Stromal cell of bone marrow (primary cell): ENCODE results near the gene GRM2.
A peak's percentile ranks its signal among the peaks of the same experiment; 100 is the strongest.

Source experiments
- DNase-seq: peaks from one replicate; pipeline ENCODE4 v3.0.0-alpha.2; 2012; ENCODE audit warnings: low read depth

The GRM2 gene

DNA sequence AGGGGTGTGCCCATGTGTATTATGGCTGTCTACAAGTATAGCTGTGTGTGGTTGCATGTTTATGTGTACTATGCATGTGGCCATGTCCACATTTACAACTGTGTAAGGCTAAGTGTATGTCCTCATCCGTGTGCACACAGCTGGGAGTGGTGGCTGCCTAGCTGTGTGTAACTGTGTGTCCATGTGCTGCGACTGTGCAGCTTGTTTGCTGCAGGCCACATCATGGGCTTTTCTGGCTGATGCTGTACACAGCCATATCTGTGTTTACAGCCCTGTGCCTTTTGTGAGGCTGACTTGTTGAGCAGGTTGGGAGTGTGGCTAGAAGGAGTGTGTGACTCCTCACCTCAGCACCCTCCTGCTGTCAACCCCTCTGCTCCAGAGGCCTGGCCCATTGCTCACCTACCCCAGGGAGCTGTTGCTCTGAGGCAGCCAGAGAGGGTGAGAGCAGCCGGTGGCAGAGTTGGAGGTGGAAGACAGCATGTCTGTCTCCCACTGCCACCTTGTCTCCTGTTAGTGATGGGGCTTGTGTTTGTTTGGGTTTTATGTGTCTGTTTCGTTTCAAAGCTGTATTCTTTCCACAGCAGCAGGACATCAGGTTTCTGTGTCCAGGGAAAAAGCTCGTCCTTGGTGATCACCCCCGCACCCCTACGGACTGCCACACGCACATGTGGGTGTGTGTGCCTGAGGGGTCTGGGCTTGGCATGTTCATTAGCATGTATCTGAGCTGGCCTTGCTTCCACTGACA lies 1.4 kb upstream of the GRM2 start:
- no peak for DNase-seq

GRCh38 chr3:51706021-51706485 lies 815 bp upstream of the GRM2 start:
- DNase-seq = no peak

- DNase-seq = no peak
These were observed 1.5 kb downstream of the GRM2 start for GRCh38 chr3:51708216-51708845.

- no peak for DNase-seq
These were observed 2.1 kb downstream of the GRM2 start for GRCh38 chr3:51709004-51709420.

- DNase-seq = no peak
These were observed 2.8 kb downstream of the GRM2 start for GRCh38 chr3:51709675-51710074.

DNA sequence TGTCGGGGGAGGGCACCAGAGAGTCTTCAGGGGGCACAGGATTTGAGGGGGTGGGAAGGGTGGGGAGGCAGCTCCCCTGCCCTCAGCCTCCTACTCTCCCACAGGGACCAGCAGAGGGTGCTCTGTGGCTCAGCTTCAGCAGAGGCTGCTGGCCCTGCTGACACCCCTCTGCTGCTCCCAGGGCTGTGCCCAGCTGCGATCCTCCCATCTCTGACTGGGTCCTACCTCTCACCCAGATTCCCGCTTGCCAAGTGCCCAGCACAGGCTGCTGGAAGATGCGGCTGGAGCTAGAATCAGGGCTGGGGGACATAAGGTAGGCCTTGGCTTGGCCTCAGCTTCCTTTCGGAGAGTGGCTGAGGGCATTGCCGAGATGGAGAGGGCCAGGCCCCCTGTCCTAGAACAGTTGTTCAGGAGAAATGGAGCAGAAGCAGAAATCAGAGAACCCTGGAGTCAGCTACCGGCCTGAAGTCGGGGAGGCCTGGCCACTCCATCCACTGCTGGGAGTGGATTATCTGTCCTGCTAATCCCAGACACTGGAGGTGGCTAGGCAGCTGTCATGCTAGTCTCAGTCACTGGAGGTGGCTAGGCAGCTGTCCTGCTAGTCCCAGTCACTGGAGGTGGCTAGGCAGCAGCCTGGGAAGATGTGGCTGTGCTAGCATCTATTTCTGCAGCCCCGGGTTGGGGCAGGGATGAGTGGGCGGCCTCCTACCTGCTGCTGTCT lies 3.9 kb downstream of the GRM2 start:
- no peak for DNase-seq

GRCh38 chr3:51711352-51712037 lies 4.6 kb downstream of the GRM2 start:
- no peak for DNase-seq

GRCh38 chr3:51712038-51712420 lies 5.2 kb downstream of the GRM2 start:
- no peak for DNase-seq

GRCh38 chr3:51712511-51712931 lies 5.7 kb downstream of the GRM2 start:
- no peak for DNase-seq

- no peak for DNase-seq
These were observed 6.1 kb downstream of the GRM2 start for GRCh38 chr3:51712963-51713362.

DNA sequence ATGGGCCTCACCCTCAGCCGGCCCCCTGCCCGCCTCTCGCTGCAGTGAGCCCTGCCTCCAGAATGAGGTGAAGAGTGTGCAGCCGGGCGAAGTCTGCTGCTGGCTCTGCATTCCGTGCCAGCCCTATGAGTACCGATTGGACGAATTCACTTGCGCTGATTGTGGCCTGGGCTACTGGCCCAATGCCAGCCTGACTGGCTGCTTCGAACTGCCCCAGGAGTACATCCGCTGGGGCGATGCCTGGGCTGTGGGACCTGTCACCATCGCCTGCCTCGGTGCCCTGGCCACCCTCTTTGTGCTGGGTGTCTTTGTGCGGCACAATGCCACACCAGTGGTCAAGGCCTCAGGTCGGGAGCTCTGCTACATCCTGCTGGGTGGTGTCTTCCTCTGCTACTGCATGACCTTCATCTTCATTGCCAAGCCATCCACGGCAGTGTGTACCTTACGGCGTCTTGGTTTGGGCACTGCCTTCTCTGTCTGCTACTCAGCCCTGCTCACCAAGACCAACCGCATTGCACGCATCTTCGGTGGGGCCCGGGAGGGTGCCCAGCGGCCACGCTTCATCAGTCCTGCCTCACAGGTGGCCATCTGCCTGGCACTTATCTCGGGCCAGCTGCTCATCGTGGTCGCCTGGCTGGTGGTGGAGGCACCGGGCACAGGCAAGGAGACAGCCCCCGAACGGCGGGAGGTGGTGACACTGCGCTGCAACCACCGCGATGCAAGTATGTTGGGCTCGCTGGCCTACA lies 8.5 kb downstream of the GRM2 start:
- DNase-seq = no peak

- DNase-seq = no peak
These were observed 9.1 kb downstream of the GRM2 start for GRCh38 chr3:51715977-51716294.

DNA sequence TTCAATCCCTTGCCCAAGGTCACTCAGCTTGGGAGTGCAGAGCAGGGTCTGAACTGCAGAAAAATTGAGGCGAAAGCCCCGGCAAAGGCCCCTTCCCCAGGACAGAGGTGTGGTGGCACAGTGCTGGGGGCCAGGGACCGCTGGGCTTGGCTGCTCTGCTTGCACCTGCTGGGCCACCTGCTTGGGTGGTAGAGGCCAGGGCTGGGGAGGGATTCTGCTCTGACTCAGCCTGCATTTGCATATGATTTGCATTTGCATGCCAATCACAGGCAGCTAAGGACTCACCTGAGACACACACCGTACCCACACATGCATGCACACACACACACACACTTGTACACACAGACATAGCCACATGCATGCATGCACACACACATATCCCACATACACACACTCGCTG lies 9.9 kb downstream of the GRM2 start:
- no peak for DNase-seq

- no peak for DNase-seq
These were observed 10.6 kb downstream of the GRM2 start for GRCh38 chr3:51717446-51717845.

- DNase-seq = no peak
These were observed 11.1 kb downstream of the GRM2 start for GRCh38 chr3:51717947-51718346.

DNA sequence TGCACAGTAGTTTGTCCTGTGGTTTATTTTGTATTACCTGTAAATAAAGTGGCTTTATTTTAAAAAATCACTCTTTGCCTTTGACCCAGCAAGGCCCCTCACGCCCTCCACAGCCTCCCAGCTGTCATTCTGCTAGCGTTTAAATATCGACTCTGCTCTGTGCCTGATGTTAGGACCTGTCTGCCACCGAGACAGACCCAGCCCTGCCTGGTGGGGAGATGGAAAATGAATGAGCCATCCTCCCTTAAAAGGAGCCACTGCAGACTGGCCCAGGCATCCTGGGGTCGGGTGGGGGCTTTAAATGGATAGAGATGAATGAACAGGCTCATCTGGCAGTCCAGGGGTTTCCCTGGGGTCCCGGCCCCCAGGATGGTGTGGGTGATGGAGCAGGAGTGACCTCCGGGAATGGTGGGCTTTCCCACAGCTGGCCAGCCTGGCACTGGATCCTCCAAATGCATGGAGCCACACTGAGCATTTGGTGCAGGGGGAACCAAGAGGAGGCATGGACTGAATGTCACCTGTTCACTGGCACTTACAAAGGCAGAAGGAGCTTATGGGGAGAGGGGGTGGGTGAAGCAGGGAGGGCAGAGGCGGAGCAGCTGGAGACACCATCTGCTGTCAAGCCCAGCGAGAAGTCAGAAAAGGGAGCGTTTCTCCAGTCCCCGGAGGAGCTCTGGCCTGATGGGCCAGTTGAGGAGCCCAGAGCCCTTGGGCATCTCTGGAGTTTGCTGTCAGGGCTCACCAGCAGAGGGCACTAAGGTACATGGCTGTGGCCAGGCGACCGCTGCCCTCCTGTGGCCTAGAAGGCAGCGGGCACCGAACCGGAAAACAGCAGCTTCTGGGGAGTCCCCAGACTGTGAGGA lies 11.9 kb downstream of the GRM2 start:
- DNase-seq = peak; percentile 6

GRCh38 chr3:51719410-51720025 lies 12.7 kb downstream of the GRM2 start:
- DNase-seq = no peak

DNA sequence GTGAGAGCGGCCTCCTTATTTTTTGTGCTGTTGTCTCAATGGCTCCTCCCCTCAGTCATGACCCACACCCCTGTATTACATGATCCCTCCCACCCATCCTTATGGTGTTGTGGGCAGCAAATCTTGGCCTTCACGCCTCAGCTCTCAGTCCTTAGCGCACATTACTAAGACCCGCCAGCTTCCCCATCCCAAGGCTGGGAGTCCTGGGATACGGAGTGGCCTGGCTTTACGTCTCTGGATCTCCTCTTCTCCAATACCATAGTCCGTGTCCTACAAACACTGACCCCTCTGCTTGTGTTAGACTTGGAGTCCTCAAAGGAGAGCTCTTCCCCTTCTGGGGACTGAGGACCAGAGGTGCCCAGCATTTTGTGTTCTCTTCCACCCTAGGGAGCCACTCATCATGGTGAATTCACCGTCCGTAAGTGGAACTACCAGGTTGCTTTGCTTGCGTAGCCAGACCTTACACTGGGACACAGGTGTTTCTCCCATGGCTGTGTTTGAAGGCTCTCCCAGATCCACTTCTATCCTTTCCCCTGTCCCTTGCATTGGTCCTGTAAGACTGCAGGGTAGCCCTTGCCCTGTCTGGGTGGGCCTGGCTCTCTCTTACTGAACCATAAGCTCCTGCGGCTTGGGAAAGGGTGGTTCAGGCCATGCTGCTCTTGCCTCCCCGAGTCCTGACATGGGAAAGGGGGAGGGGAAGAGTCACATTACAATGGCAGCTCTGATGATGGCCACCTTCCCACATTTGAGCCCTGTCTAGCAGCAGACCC lies 13.6 kb downstream of the GRM2 start:
- DNase-seq = no peak

DNA sequence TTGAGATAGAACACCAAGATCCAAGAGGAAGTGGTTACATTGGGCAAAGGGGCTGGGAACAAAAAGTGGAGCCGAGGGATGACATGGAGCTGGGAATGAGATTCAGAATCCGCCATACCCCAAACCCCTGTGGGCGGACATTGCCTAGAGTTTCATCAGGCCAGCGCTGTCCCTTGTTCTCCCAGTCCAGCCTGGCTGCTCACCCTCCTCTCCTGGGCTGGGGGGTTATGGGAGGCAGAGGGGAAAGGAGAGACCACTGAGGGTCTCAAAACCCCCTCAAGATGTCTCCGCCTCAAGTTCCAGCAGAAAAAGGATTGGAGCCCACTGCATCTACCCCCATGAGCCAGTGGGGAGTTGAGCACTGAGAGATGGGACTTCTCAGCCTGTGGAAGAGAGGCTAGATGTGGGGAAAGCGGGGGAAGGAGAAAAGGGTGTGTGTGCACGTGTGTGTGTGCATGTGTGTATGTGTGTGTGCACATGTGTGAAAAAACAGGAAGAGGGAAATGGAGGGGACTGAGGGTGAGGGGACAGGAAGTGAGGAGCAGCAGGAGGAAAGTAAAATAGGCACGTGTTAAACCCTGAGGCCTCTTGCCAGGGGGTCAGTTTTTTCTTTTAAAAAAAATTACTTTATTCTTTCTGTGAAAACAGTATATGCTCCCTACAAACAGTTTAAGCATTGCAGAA lies 14.3 kb downstream of the GRM2 start:
- DNase-seq = no peak
